ENCODE data around the gene SLC10A3.
"Not testable (repeated sequence)": the region's sequence is repeated elsewhere in the genome, so short reads cannot be mapped to it uniquely, and the experiment has no call there.

The SLC10A3 gene

GRCh38 chrX:154508384-154508745, 17.9 kb upstream of the SLC10A3 start:
- no peak for DNase-seq

- no peak for DNase-seq
These were observed 17.4 kb upstream of the SLC10A3 start for GRCh38 chrX:154507673-154508383.

- DNase-seq = no peak
These were observed 16.3 kb upstream of the SLC10A3 start for GRCh38 chrX:154506483-154507332.

- DNase-seq = no peak
These were observed 15.3 kb upstream of the SLC10A3 start for GRCh38 chrX:154505734-154506133.

GRCh38 chrX:154502989-154503388, 12.6 kb upstream of the SLC10A3 start:
- no peak for DNase-seq

- no peak for DNase-seq
These were observed 11.7 kb upstream of the SLC10A3 start for GRCh38 chrX:154502098-154502497.

- DNase-seq = not testable (repeated sequence)
These were observed 11.0 kb upstream of the SLC10A3 start for GRCh38 chrX:154501423-154501822.

GRCh38 chrX:154496591-154497137, 6.2 kb upstream of the SLC10A3 start:
- not testable (repeated sequence) for DNase-seq

GRCh38 chrX:154495472-154495922, 5.1 kb upstream of the SLC10A3 start:
- DNase-seq = peak; percentile 89

GRCh38 chrX:154494715-154495114, 4.3 kb upstream of the SLC10A3 start:
- no peak for DNase-seq

- peak; percentile 57 for DNase-seq
These were observed 412 bp downstream of the SLC10A3 start for GRCh38 chrX:154490021-154490413.

- no peak for DNase-seq
These were observed 1.2 kb downstream of the SLC10A3 start for GRCh38 chrX:154489182-154489581.

- no peak for DNase-seq
These were observed 1.9 kb downstream of the SLC10A3 start for GRCh38 chrX:154488336-154489075.

GRCh38 chrX:154487518-154488290, 2.7 kb downstream of the SLC10A3 start:
- no peak for DNase-seq

- DNase-seq = peak; percentile 78
These were observed 3.8 kb downstream of the SLC10A3 start, which contains the start of gene UBL4A for GRCh38 chrX:154486396-154487207. TSS of gene UBL4A (minus strand) at chrX:154486615. CDS start at chrX:154486584, 31 bp downstream.

GRCh38 chrX:154486052-154486395, 4.4 kb downstream of the SLC10A3 start:
- DNase-seq = peak; percentile 37

GRCh38 chrX:154485150-154486051, 5.0 kb downstream of the SLC10A3 start:
- DNase-seq = no peak

GRCh38 chrX:154484255-154485149, 5.9 kb downstream of the SLC10A3 start:
- DNase-seq = peak; percentile 72

GRCh38 chrX:154483325-154483724, 7.1 kb downstream of the SLC10A3 start:
- DNase-seq = no peak

Measured in hematopoietic multipotent progenitor cell treated with erythropoietin and hydrocortisone succinate and interleukin-3 and kit ligand, for 4 days (in vitro differentiated cells).